Measurements from ENCODE around the gene PTPN3. TPM values are rescaled to one million over a fixed set of nuclear protein-coding genes. Genes with fewer than 3 reads are reported as not detected.

The PTPN3 gene
- total RNA-seq, 4 donors from 2014 or later: 3.1 to 9.0 (median 5.7) TPM

DNA sequence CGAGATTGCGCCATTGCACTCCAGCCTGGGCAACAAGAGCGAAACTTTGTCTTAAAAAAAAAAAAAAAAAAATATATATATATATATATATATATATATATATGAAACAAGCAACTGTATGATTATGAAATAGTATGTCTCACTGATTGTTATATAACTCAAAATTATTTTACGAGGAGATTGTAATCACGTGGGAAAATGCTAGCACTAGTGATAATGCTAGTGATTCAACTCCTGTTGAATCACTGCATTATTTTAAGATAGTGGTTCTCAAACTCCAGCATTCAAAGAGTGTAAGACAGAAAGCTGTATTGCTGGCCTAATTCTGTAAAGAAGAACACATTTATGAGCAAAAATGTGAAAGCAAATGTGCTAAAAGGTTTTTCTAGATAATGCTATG is 12.4 kb upstream of the PTPN3 start:
- TF ChIP-seq, protein P1, sequence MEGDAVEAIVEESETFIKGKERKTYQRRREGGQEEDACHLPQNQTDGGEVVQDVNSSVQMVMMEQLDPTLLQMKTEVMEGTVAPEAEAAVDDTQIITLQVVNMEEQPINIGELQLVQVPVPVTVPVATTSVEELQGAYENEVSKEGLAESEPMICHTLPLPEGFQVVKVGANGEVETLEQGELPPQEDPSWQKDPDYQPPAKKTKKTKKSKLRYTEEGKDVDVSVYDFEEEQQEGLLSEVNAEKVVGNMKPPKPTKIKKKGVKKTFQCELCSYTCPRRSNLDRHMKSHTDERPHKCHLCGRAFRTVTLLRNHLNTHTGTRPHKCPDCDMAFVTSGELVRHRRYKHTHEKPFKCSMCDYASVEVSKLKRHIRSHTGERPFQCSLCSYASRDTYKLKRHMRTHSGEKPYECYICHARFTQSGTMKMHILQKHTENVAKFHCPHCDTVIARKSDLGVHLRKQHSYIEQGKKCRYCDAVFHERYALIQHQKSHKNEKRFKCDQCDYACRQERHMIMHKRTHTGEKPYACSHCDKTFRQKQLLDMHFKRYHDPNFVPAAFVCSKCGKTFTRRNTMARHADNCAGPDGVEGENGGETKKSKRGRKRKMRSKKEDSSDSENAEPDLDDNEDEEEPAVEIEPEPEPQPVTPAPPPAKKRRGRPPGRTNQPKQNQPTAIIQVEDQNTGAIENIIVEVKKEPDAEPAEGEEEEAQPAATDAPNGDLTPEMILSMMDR (IDR thresholded peaks at IDR 0.05; ENCODE audit: low read depth): no peak

DNA sequence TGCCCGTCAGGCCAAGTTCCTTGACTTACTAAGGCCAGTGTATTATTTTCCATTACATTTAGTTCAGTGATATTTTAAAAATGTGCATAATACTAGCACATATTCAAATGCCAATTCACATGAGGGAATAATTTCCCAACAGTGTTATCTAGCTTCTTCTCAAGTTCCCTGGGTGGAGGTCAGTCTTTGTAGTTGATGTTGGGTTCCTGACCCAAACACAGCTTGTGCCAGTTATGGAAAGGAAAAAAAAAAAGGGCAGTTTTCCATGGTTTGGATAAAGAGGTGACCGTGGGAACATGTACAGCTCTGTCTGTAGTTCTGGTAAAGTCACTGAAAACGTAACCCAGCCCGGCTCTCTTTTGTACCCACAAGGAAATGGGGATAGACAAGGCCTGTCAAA is 11.5 kb upstream of the PTPN3 start:
- TF ChIP-seq, protein P1 (IDR thresholded peaks at IDR 0.05; ENCODE audit: low read depth): no peak

DNA sequence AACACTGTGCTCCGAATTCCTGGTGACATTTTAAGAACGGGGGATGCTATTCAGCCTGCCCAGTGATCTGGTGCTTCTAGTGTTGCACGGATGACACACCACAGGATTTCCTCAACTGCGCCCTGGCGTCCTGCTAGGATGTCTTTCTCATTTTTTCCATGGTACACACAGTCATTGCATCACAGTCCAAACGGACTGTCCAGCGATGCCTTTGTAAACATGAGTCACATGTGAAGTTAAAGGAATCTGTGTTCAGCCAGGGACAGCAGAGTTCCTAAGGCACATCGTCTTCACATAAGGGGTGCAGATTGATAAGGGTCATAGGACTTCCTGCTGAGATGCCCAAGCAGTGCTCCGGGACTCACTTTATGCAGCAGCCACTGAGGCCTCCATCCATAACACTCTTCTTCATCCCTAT is 9.3 kb upstream of the PTPN3 start:
- TF ChIP-seq, protein P1 (IDR thresholded peaks at IDR 0.05; ENCODE audit: low read depth): no peak

DNA sequence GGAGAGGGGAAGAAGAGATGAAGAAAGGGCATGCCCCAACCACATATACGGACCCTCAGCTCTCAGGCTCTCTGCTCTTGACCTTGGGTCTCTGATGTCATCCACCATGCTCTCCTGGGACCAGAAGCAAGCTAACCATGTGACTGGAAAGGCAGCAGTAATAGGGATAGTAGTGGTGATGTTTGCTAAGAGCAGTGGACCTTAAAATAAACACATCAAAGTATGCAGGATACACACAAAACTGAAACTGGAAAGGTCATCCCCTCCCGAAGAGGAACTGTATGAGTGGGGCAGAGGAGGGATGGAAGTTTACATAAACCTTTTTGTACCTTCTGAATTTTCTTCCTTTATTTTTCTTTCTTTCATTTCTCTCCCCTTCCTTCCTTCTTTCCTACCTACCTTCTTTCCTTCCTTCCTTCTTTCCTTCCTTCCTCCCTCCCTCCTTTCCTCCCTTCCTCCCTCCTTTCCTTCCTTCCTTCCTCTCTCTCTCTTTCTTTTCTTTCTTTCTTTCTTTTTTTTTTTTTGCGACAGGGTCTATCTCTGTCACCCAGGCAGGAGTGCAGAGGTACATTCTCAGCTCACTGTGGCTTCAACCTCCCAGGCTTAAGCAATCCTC is 8.1 kb upstream of the PTPN3 start:
- TF ChIP-seq, protein P1 (IDR thresholded peaks at IDR 0.05; ENCODE audit: low read depth): no peak

DNA sequence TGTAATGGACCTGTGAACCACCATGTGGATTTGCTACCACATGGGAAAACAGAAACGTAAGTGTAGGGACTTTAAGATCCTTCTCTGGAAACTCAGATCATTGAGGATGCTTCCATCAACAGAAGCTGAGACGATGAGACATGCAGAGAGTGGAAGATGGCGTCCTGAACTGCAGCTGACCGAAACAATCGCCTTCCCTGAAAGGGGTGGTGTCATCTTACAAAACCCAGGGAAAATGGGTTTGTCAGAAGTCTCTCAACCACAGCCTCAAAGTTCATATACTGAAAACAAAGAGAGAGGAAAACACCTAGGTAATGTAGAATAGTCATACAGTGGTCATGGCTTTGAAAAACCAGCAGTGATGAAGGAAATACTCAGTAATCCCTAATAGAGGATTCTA is 6.6 kb upstream of the PTPN3 start:
- TF ChIP-seq, protein P1 (IDR thresholded peaks at IDR 0.05; ENCODE audit: low read depth): no peak

DNA sequence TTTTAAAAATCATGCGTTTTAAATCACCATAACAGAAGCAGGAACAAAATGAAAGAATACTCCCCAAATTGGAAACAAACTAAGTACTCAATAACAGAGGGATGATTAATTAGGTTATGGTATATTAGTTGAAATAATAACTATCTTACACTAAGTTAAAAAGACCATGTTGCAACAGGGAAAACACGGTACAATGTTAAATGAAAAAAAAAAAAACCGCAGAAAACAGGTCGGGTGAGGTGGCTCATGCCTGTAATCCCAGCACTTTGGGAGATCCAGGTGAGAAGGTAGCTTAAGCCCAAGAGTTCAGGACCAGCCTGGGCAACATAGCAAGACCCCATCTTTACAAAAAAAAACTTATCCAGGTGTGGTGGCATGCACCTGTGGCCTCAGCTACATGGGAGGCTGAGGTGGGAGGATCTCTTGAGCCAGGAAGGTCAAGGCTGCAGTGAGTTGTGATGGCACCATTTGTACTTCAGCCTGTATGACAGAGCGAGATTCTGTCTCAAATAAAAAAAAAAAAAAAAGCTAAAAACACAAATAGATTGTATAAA is 2.4 kb upstream of the PTPN3 start:
- TF ChIP-seq, protein P1 (IDR thresholded peaks at IDR 0.05; ENCODE audit: low read depth): no peak

DNA sequence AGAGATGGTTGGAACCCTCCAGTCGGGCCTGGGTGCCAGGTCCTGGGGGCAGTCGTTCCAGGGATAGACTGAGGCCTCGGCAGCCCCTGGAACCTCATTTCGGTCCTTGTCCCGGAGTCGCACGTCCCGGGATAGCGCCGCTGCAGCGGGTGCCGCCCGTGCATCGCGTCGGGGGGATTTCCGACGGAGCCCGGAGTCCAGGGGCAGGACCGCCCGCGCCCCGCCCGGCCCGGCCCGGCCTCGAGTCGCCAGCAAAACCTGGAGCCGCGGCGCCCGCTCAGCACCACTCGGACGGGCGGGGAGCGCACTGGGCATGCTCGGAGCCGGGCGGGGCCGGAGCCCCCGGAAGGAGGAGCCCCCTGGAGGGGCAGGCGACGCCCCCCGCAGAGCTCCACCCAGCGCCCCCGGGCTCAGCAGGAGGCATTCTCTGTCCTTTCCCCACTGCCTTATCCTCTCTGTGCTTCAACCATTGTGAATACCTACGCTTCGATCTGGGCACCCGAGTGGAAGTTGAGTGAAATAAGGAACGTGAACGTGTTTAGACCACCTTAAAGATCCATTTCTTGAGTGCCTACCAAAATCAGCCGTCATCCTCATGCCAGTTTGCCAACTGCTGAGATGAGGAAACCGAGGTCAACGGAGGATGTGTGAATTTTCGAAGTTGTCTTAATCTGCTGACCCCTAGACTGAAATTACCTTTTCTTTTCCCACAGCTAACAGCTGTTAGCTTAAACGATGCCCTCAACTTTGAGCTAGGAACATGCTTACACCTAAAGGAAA is 1.7 kb upstream of the PTPN3 start:
- TF ChIP-seq, protein P1 (IDR thresholded peaks at IDR 0.05; ENCODE audit: low read depth): no peak
